ENCODE data around the gene ZMAT2.
"Not testable (repeated sequence)": the region's sequence is repeated elsewhere in the genome, so short reads cannot be mapped to it uniquely, and the experiment has no call there.

Gene ZMAT2

GRCh38 chr5:140708787-140709186 lies 8.5 kb downstream of the ZMAT2 start:
- DNase-seq (ENCODE audit: low read depth), result not testable (repeated sequence)

GRCh38 chr5:140710899-140711552 lies 10.8 kb downstream of the ZMAT2 start:
- DNase-seq (ENCODE audit: low read depth), result peak; percentile 78

- no peak for DNase-seq (ENCODE audit: low read depth)
Measured at GRCh38 chr5:140711794-140712193, 11.5 kb downstream of the ZMAT2 start.

GRCh38 chr5:140713562-140714094 lies 13.4 kb downstream of the ZMAT2 start:
- DNase-seq (ENCODE audit: low read depth), result no peak

GRCh38 chr5:140716238-140716637 lies 16.0 kb downstream of the ZMAT2 start:
- DNase-seq (ENCODE audit: low read depth), result not testable (repeated sequence)

- DNase-seq (ENCODE audit: low read depth), result no peak
Measured at GRCh38 chr5:140718266-140718592, 18.0 kb downstream of the ZMAT2 start.

- DNase-seq (ENCODE audit: low read depth), result not testable (repeated sequence)
Measured at GRCh38 chr5:140720738-140721137, 20.5 kb downstream of the ZMAT2 start.

- not testable (repeated sequence) for DNase-seq (ENCODE audit: low read depth)
Measured at GRCh38 chr5:140721395-140721794, 21.1 kb downstream of the ZMAT2 start.

GRCh38 chr5:140725799-140726471 lies 25.7 kb downstream of the ZMAT2 start:
- DNase-seq (ENCODE audit: low read depth), result peak; percentile 63

GRCh38 chr5:140733098-140733497 lies 32.9 kb downstream of the ZMAT2 start:
- DNase-seq (ENCODE audit: low read depth), result no peak

GRCh38 chr5:140734354-140734753 lies 34.1 kb downstream of the ZMAT2 start:
- DNase-seq (ENCODE audit: low read depth), result no peak

- no peak for DNase-seq (ENCODE audit: low read depth)
Measured at GRCh38 chr5:140737486-140737885, 37.2 kb downstream of the ZMAT2 start.

- DNase-seq (ENCODE audit: low read depth), result no peak
Measured at GRCh38 chr5:140741967-140742366, 41.7 kb downstream of the ZMAT2 start.

- DNase-seq (ENCODE audit: low read depth), result no peak
Measured at GRCh38 chr5:140753561-140753960, 53.3 kb downstream of the ZMAT2 start.

Measured in stimulated activated CD8-positive, alpha-beta memory T cell treated with anti-CD3 and anti-CD28 coated beads, Interleukin-4, amount 100 ng/mL, for 24 hours (primary cell).